ENCODE data around the gene PYHIN1. TPM values are rescaled to one million over a fixed set of nuclear protein-coding genes. Genes with fewer than 3 reads are reported as not detected.

The PYHIN1 gene
- total RNA-seq, 1 experiment from 2014 or later, result 0.44 TPM

DNA sequence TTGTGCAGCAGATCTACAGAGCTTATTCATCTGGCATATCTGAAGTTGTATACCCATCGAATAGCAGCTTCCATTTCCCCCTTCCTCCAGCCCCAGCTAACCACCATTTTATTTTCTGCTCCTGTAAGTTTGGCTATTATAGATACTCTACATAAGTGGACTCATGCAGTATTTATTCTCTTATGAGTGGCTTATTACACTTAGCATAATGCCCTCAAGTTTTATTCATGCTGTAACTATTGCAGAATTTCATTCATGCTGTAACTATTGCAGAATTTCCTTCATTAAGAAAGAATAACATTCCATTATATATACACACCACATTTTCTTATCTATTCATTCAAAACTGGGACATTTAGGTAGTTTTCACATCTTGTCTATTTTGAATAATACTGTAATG is 47.9 kb downstream of the PYHIN1 start:
- TF ChIP-seq, protein P1, sequence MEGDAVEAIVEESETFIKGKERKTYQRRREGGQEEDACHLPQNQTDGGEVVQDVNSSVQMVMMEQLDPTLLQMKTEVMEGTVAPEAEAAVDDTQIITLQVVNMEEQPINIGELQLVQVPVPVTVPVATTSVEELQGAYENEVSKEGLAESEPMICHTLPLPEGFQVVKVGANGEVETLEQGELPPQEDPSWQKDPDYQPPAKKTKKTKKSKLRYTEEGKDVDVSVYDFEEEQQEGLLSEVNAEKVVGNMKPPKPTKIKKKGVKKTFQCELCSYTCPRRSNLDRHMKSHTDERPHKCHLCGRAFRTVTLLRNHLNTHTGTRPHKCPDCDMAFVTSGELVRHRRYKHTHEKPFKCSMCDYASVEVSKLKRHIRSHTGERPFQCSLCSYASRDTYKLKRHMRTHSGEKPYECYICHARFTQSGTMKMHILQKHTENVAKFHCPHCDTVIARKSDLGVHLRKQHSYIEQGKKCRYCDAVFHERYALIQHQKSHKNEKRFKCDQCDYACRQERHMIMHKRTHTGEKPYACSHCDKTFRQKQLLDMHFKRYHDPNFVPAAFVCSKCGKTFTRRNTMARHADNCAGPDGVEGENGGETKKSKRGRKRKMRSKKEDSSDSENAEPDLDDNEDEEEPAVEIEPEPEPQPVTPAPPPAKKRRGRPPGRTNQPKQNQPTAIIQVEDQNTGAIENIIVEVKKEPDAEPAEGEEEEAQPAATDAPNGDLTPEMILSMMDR (IDR thresholded peaks at IDR 0.05; ENCODE audit: unreplicated experiment), result no peak
- BruUV-seq (replicated peaks), result no TSS peak
- intact Hi-C loops (cut with micrococcal nuclease), result no loop called here
- Mint-ChIP-seq H3K27me3 (ENCODE audit: insufficient read depth, unreplicated experiment) (peaks cover 43% of the 10 kb centered on the region), H3K27ac (ENCODE audit: low read depth, unreplicated experiment) (no peak overlapping the region), H3K9me3 (ENCODE audit: unreplicated experiment) (peaks cover 10% of the 10 kb centered on the region), H3K4me3 (ENCODE audit: unreplicated experiment) (no peak overlapping the region), H3K4me1 (ENCODE audit: insufficient read depth, unreplicated experiment) (no peaks in the 10 kb centered on the region), H3K36me3 (ENCODE audit: insufficient read depth, unreplicated experiment) (no peaks in the 10 kb centered on the region)
- CTCF ChIA-PET, result interaction anchor here (0.6 to 1.0 kb wide), 3 partner anchors 13 to 1041 kb away, joined by 3 to 5 read pairs (median 3); no protein-coding TSS in a partner anchor
- POLR2A ChIA-PET, result no interaction called here
- DNase-seq (ENCODE audit: unreplicated experiment), result no peak

DNA sequence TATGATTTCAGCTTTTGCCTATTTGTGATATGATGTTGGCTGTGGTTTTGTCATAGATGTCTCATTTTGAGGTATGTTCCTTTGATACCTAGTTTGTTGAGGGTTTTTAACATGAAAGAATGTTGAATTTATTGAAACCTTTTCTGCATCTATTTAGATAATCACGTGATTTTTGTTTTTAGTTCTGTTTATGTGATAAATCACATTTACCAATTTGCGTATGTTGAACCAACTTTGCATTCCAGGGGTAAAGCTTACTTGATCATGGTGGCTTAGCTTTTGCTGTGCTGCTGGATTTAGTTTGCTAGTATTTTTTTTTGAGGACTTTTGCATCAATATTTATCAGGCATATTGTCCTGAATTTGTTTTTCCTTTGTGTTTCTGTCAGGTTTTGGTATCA is 51.9 kb downstream of the PYHIN1 start:
- intact Hi-C loops (cut with micrococcal nuclease), result no loop called here
- ChIA-PET CTCF (interaction anchor here (0.7 kb wide), 1 partner anchor 779 kb away, joined by 3 read pairs; no protein-coding TSS in a partner anchor), POLR2A (interaction anchor here (0.8 kb wide), 1 partner anchor 870 kb away, joined by 3 read pairs; no protein-coding TSS in a partner anchor)
- no peak overlapping the region for H3K27ac Mint-ChIP-seq (ENCODE audit: low read depth, unreplicated experiment)
- BruUV-seq (replicated peaks), result no TSS peak
- H3K9me3 Mint-ChIP-seq (ENCODE audit: unreplicated experiment), result peaks cover 10% of the 10 kb centered on the region
- DNase-seq (ENCODE audit: unreplicated experiment), result no peak
- peaks cover 71% of the 10 kb centered on the region for H3K27me3 Mint-ChIP-seq (ENCODE audit: insufficient read depth, unreplicated experiment)
- H3K36me3 Mint-ChIP-seq (ENCODE audit: insufficient read depth, unreplicated experiment), result no peaks in the 10 kb centered on the region
- H3K4me1 Mint-ChIP-seq (ENCODE audit: insufficient read depth, unreplicated experiment), result no peaks in the 10 kb centered on the region
- TF ChIP-seq, protein P1 (IDR thresholded peaks at IDR 0.05; ENCODE audit: unreplicated experiment), result no peak
- H3K4me3 Mint-ChIP-seq (ENCODE audit: unreplicated experiment), result no peak overlapping the region

DNA sequence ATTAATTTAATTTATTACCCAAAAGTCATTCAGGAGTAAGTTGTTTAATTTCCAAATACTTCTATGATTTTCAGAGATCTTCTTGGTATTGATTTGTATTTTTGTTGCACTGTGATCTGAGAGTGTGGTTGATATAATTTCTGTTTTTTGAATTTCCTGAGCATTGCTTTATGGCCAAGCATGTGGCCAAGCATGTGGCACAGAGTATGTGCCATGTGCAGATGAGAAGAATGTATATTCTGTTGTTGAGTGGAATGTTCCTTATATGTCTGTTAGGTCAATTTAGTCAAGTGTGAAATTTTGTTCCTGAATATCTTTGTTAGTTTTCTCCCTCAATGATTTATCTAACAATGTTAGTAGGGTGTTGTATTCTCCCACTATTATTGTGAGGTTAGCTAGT is 53.0 kb downstream of the PYHIN1 start:
- intact Hi-C loops (cut with micrococcal nuclease), result no loop called here
- Mint-ChIP-seq H3K27ac (ENCODE audit: low read depth, unreplicated experiment) (no peak overlapping the region), H3K27me3 (ENCODE audit: insufficient read depth, unreplicated experiment) (peaks cover 69% of the 10 kb centered on the region), H3K36me3 (ENCODE audit: insufficient read depth, unreplicated experiment) (no peaks in the 10 kb centered on the region), H3K4me3 (ENCODE audit: unreplicated experiment) (no peak overlapping the region), H3K9me3 (ENCODE audit: unreplicated experiment) (peaks cover 10% of the 10 kb centered on the region), H3K4me1 (ENCODE audit: insufficient read depth, unreplicated experiment) (no peaks in the 10 kb centered on the region)
- no TSS peak for BruUV-seq (replicated peaks)
- CTCF ChIA-PET, result interaction anchor here (2.5 kb wide), 1 partner anchor 14 kb away, joined by 8 read pairs; no protein-coding TSS in a partner anchor
- TF ChIP-seq, protein P1 (IDR thresholded peaks at IDR 0.05; ENCODE audit: unreplicated experiment), result no peak
- no peak for DNase-seq (ENCODE audit: unreplicated experiment)
- POLR2A ChIA-PET, result no interaction called here

DNA sequence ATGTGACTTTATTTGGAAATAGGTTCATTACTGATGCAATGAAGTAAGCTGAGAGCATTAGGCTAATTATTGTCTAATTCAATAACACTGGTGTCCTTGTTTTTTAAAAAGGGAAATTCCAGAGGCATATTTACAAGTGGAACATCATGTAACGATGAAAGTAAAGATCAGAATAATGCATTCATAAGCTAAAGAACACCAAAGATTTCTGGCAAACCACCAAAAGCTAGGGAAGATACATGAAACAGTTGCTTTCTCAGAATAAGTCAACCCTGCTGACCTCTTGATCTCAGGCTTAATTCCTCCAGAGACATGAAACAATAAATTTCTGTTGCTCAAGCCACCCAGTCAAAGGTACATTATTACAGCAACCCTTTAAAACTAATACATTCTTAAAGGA is 58.1 kb downstream of the PYHIN1 start:
- BruUV-seq (replicated peaks), result no TSS peak
- TF ChIP-seq, protein P1 (IDR thresholded peaks at IDR 0.05; ENCODE audit: unreplicated experiment), result no peak
- Mint-ChIP-seq H3K27me3 (ENCODE audit: insufficient read depth, unreplicated experiment) (peaks cover 47% of the 10 kb centered on the region), H3K9me3 (ENCODE audit: unreplicated experiment) (peaks cover 7% of the 10 kb centered on the region), H3K4me3 (ENCODE audit: unreplicated experiment) (no peak overlapping the region), H3K36me3 (ENCODE audit: insufficient read depth, unreplicated experiment) (no peaks in the 10 kb centered on the region), H3K4me1 (ENCODE audit: insufficient read depth, unreplicated experiment) (no peaks in the 10 kb centered on the region), H3K27ac (ENCODE audit: low read depth, unreplicated experiment) (no peak overlapping the region)
- ChIA-PET CTCF (interaction anchor here (1.2 to 2.8 kb wide), 3 partner anchors 9 to 785 kb away, joined by 4 to 9 read pairs (median 9); no protein-coding TSS in a partner anchor), POLR2A (interaction anchor here (0.9 kb wide), 1 partner anchor 9 kb away, joined by 3 read pairs; no protein-coding TSS in a partner anchor)
- intact Hi-C loops (cut with micrococcal nuclease), result no loop called here
- no peak for DNase-seq (ENCODE audit: unreplicated experiment)

Data from MCF 10A (cell line).